Right ventricle myocardium inferior (tissue), 1 donor: ENCODE measurements around the gene TENT4B. TPM values are rescaled to one million over a fixed set of nuclear protein-coding genes. Genes with fewer than 3 reads are reported as not detected.
"Not testable (repeated sequence)": the region's sequence is repeated elsewhere in the genome, so short reads cannot be mapped to it uniquely, and the experiment has no call there.

Source experiments
- ATAC-seq: fragments of 200-7000 bp; cut with Tn5 transposase; one replicate; pipeline ENCODE4 v1.9.1; 2020; ENCODE audit warnings: mild to moderate bottlenecking, moderate library complexity
- DNase-seq: peaks from one replicate; pipeline ENCODE4 v3.0.0; 2021; ENCODE audit errors: missing footprints
- intact Hi-C: fragments of 100-400 bp; cut with DNase I; formaldehyde crosslinking; loops from one replicate; pipeline ENCODE4 v1.11.0; 2022
- long read RNA-seq: library from polyadenylated mRNA; unstranded; transcript quantifications from one replicate; pipeline ENCODE4 v2.0.0, GENCODE V29; 2021
- total RNA-seq: library from RNA; stranded (reverse); fragmentation: NEBNext Ultra II Directional; extraction: Animal tissue kit (Norgen Biotek cat#: 25700); gene quantifications from one replicate; pipeline ENCODE4 v1.2.1, GENCODE V29; 2021
- donor health status: DM: no; HTN: yes; CAD: no; lungs with severe emphysema.

The TENT4B gene
- total RNA-seq = 7.8 TPM
- long read RNA-seq = 0 reads

- intact Hi-C loops = loop anchor here (2.0 kb wide), 2 partner anchors 50 to 58 kb away; no protein-coding TSS in a partner anchor
- DNase-seq (peak; percentile 93), ATAC-seq (peak; percentile 95)
These were observed at the start of gene TENT4B for GRCh38 chr16:50152807-50153595. TSS of gene TENT4B (plus strand) at chr16:50153306. CDS start at chr16:50153622, 316 bp downstream.

- intact Hi-C loops = no loop called here
- ATAC-seq (no peak), DNase-seq (no peak)
These were observed 49.3 kb upstream of the TENT4B start for GRCh38 chr16:50103764-50104163.

GRCh38 chr16:50114357-50115129 lies 38.6 kb upstream of the TENT4B start:
- intact Hi-C loops = no loop called here
- DNase-seq (no peak), ATAC-seq (no peak)

GRCh38 chr16:50120711-50121110 lies 32.4 kb upstream of the TENT4B start:
- ATAC-seq (no peak), DNase-seq (no peak)
- intact Hi-C loops = no loop called here

DNA sequence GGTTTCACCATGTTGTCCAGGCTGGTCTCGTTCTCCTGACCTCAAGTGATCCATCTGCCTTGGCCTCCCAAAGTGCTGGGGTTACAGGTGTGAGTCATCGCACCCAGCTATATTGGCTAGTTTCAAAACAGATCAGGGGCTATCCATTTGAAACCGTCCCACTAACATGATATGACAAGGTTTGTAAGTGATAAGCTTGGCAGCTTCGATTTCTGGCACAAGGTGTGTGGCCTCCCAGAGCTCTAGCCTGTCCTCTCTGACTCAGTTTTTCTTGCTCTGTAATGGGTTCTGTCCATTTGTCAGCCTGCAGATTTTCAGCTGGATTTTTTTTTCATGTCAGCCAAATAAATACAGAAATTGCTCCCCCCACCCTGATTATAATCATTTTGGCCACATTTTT lies 31.8 kb upstream of the TENT4B start:
- intact Hi-C loops = no loop called here
- DNase-seq (no peak), ATAC-seq (no peak)

- DNase-seq = no peak
- intact Hi-C loops = no loop called here
- ATAC-seq = no peak
These were observed 31.2 kb upstream of the TENT4B start for GRCh38 chr16:50121721-50122445.

DNA sequence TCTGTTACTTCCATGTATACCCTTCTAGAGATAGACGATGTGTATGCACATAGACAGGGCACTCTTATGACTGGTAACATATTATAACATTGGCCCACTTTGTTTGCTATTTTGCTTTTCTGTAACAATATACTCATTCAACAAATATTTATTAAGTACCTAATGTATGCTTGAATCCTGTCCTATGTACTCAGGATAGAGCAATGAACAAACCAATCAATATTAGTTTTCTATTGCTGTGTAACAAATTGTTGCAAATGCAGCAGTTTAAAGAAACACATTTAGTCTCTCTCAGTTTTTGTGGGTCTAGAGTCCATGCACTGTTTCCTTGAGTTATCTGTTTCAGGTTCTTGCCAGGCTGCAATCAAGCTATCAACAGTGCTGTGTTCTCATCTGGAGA lies 29.7 kb upstream of the TENT4B start:
- ATAC-seq = no peak
- intact Hi-C loops = no loop called here

DNA sequence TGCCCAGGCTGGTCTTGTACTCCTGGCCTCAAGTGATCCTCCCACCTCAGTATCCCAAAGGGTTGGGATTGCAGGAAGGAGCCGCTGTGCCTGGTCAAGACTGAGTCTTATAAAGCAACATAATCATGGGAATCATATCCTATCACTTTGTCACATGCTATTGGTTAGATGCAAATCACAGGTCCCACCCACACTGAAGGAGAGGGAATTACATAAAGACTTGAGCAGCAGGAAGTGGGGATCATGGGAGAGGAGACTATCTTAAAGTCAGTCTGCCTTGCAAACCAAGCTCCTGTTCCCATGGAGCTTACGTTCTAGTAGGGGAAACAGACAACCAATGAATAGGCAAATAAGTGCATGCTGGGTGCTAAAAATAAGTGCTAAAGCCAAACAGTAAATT lies 28.3 kb upstream of the TENT4B start:
- intact Hi-C loops = no loop called here
- DNase-seq = no peak
- no peak for ATAC-seq

More for the DNA sequence above, 29.7 kb upstream of the TENT4B start:
- DNase-seq = no peak

- ATAC-seq = no peak
- intact Hi-C loops = no loop called here
- no peak for DNase-seq
These were observed 26.9 kb upstream of the TENT4B start for GRCh38 chr16:50126183-50126582.

GRCh38 chr16:50132571-50132970 lies 20.5 kb upstream of the TENT4B start:
- ATAC-seq, DNase-seq, intact Hi-C loops: not testable (repeated sequence)

GRCh38 chr16:50133214-50133613 lies 19.9 kb upstream of the TENT4B start:
- intact Hi-C loops = no loop called here
- ATAC-seq = no peak
- no peak for DNase-seq

- intact Hi-C loops = no loop called here
- DNase-seq (no peak), ATAC-seq (no peak)
These were observed 16.7 kb upstream of the TENT4B start for GRCh38 chr16:50136399-50136798.

DNA sequence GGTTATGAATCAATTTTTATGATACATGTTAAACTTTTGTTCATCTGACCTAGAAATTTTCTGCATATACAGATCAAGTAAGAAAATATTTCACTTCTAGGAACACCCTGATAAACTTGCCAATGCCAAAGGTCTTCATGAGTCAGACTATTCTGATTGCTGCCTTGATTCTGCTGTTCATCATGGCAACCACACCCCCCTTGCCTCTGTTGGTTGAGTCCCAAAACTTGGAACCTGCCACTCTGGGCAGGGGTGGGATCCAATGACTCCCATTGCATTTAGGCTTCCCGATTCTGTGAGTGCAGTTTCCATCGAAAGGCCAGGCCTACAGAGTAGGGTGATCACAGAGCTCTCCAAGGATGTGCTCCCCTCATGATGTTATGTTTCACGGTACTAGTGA lies 15.8 kb upstream of the TENT4B start:
- ATAC-seq (no peak), DNase-seq (no peak)
- intact Hi-C loops = no loop called here

DNA sequence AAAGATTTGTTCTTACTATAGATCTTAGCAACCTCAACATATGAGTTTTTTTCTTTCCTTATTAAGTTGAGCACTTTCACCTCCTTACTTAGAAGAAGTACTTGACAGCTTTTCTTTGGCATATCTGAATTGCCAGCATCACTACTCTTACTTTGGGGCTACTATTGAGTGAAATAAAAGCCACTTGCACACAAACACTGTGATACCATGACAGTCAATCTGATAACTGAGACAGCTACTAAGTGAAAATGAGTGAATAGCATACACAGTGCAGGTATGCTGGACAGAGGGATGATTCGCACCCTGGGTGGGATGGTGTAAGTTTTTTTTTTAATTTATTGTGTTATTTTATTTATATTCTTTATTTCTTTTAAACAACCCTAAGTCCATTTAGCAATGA lies 13.5 kb upstream of the TENT4B start:
- intact Hi-C loops = no loop called here
- DNase-seq = no peak
- no peak for ATAC-seq

DNA sequence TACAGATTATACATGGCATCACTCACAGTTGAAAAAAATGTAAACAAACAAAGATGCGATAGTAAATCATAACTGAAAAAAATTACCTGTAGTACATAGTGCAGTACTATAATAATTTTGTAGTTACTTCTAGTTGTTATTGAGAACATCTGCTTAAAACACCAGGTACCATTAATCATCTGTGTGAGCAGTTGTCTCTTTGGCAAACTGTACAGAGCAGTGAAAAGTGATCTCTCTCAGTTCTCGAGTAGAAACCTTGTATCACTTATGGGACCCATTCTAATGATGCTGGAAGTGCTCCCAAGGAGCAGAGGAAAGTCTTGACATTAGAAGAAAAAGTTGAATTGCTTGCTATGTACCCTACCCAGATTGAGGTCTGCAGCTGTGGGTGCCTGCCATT lies 8.9 kb upstream of the TENT4B start:
- ATAC-seq (no peak), DNase-seq (no peak)
- intact Hi-C loops = no loop called here

- ATAC-seq = no peak
- no peak for DNase-seq
These were observed 6.3 kb upstream of the TENT4B start for GRCh38 chr16:50146479-50147435.

GRCh38 chr16:50151322-50151721 lies 1.8 kb upstream of the TENT4B start:
- intact Hi-C loops = no loop called here
- DNase-seq = no peak
- ATAC-seq = no peak

More at GRCh38 chr16:50146479-50147435, 6.3 kb upstream of the TENT4B start:
- intact Hi-C loops = no loop called here

DNA sequence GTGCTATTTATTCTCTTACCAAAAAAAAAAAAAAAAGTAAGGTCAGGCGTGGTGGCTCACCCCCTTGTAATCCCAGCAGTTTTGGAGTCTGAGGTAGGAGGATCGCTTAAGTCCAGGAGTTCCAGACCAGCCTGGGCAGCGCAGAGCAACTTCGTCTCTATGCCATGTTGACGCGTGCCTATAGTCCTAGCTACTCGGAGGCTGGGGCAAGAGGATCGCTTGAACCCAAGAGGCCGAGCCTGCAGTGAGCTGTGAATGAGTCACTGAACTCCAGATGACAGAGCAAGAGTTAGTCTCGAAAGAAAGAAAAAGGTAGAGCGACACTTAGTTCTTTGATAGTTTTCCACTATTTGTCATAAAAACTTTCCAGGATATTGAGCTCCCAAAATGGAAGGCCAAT lies 1.4 kb upstream of the TENT4B start:
- DNase-seq (no peak), ATAC-seq (no peak)
- intact Hi-C loops = loop anchor here (2.0 kb wide), 2 partner anchors 51 to 59 kb away; no protein-coding TSS in a partner anchor
